ENCODE data around the gene DNMBP.
"Not testable (repeated sequence)": the region's sequence is repeated elsewhere in the genome, so short reads cannot be mapped to it uniquely, and the experiment has no call there.

Gene DNMBP

DNA sequence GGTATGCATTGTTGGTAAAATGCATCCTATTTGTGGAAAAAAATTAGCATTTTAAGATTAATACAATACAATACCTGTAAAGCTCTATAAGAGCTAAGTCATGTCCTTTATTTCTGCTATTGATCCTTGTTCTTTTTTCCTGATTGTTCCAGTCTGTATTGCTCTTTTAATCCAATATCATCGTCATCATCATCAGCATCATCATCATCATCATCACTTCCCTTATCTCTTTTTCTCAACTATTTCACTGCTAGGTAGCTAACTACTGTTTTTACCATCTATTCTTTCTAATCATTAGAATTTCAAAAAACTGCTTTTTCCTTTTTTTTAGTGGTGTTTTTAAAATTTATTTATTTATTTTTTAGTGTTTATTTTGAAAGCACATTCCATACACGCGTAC lies 156.1 kb downstream of the DNMBP start:
- no peak for DNase-seq

DNA sequence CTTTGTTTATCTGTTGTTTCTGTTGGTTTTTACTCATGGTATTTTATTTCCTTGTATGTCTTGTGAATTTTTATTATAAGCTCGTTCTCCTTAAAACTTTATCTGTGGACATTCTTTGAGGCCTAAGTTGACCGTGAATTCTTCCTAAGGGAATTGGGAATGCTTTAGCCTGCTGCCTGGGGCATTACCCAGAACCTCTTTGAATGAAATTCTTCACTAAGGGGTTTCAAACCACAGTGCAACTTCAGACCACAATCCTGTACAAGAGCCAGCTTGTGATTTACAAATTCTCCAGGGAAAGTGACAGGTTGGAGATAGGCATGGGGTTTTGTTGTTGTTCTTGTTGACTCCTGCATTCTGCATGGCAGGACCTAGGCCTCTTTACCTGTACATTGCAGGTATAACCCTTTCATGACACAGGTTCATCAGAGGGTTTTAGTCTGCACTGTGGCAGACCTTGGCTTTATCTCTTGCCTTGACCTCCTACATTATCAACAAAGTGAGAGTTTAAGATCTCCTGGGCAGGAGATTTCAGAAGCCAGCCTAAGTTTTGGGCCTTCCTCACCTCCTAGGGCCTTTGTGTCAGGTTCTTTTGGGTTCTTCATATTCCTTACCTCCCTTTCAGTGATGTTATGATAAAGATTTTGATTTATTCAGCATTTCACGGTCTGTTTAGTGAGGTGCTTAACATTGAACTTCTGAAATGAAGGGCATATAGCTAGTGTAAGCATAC lies 157.1 kb downstream of the DNMBP start:
- DNase-seq, result no peak

DNA sequence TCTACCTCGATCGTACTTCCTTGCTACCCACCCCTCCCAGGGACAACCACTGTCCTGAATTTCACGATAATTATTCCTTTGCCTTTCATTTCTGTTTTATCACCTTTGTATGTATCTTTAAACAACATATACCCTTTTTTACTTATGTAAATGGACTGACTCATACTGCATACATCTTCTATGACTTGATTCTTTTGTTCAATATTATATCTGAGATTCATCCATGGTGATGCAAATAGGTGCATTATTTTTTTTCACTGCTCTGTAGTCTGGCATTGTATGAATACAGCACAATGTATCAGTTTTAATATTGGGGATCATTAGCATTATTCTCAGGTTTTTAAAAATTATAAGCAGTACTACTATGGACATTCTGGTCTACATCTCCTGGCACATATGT lies 157.9 kb downstream of the DNMBP start:
- no peak for DNase-seq

DNA sequence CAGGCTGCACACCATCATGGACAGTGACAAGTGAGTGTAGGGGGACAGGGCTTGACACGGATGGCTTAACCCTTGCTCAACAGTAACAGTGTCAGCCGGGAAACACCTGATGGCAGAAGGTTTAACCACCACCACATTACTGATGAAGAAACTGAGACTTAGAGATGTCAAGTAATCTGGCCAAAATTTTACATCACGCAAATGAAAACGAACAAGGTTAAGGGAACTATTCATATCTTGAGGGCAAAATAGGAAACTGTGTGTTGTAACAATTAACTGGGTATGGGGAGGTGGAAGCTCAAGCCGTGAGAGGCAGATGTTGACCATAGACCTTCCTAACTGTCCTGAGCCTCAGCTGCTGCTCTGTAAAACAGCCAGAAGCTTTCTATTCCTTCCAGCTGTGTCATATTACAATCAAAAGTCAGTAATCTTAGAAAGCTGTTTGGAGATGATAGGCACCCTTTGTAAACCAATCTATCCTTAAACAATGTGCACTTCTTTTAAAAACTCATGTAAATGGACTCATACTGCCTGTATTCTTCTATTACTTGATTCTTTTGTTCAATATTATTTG lies 158.9 kb downstream of the DNMBP start:
- DNase-seq, result no peak

GRCh38 chr10:99850021-99850766 lies 159.6 kb downstream of the DNMBP start:
- DNase-seq, result no peak

GRCh38 chr10:99849536-99849935 lies 160.2 kb downstream of the DNMBP start:
- DNase-seq, result no peak

DNA sequence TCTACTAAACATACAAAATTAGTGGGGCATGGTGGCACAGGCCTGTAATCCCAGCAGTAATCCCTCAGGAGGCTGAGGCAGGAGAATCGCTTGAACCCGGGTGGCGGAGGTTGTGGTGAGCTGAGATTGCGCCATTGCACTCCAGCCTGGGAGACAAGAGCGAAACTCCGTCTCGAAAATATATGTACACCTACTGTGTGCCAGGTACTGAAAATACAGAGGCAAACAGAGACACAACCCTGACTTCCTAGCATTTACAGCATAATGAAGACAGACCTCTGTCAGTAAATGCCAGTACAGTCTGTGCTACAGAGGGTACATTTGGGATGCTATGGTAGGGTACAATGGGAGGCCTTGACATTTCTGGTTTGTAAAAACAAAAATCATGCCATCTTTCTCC lies 160.7 kb downstream of the DNMBP start:
- DNase-seq, result no peak

DNA sequence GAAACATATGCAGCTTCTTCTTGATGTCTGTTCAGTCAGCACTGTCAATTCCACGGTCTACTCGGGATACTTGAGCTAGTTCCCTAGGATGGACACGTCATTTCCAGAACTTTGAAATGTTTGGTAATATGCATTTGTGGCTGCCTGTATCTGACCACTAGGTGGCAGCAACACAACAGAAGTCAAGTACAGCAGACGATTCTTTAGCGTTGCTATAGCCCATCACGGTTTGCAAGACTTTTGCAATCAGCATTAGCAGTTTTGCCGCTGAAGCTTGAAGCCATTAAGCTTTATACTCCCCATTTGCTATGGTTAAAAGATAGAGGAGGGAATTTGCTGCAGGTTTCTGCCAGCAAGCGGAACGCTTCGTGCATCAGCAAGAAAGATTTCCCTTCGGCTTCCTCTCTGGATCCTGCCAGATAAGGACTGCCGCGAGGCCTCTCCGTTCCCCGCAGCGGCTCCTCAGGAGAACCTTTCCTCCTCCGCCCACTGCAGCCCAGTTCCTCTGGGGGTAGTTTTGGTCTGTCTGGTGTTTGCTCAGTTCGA lies 163.8 kb downstream of the DNMBP start:
- peak; percentile 62 for DNase-seq

GRCh38 chr10:99844433-99844955 lies 165.3 kb downstream of the DNMBP start:
- DNase-seq, result no peak

- DNase-seq, result no peak
Measured at GRCh38 chr10:99843310-99843709, 166.4 kb downstream of the DNMBP start.

GRCh38 chr10:99841746-99842145 lies 168.0 kb downstream of the DNMBP start:
- no peak for DNase-seq

DNA sequence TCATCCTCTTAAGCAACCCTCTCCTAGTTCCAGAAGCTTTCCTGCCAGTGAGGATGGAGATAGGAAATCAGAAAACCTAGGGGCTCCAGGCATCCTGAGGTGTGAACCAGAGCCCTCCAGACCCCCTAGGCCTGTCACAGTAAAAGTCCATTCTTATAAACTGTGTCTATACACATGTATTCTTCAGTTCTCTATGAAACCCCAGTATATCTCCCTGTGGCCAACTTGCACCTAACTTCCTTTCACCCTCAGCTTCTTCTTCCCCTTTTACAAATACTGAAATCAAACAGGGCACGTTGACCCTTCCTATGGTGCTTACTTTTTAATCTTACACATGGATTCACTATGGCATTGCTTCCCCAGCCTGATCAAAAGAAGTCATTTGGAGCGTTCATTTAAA lies 168.9 kb downstream of the DNMBP start:
- not testable (repeated sequence) for DNase-seq

- no peak for DNase-seq
Measured at GRCh38 chr10:99836711-99837110, 173.0 kb downstream of the DNMBP start.

- no peak for DNase-seq
Measured at GRCh38 chr10:99835947-99836346, 173.8 kb downstream of the DNMBP start.

DNA sequence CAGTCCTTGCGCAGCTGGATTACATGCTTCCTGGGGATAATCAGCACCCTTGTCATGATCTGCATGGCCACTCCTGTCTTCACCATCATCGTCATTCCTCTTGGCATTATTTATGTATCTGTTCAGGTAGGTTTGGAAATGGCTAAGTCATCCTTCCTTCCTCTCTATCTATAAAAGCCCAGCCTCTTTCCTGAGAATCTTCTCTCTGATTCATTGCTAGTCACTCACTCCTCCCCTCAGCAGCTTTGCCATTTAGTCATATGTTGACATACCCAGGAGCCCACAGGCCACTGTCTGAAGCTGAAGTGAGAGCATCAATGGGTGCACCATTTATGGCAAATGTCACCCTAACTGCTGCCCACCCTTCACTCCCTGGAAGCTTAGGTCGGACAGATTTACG lies 175.3 kb downstream of the DNMBP start:
- DNase-seq, result no peak

DNA sequence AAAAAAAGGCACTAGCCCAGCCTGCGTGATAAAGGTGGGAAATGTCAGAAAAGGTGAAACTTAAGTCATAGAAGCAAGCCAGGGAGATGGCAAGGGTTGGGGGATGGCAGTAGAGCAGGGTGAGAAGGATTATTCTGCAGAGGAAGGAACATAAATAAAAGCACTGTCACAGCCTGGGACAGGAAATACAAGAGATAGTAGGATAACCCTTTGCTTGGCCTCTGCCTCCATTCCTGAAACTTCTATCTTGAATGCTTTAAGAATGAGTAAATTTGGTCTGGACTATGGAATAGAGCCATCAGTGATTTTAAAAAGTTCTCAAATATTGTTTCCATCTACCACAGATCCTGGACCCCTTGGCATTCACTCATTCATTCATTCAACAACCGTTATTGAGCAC lies 177.3 kb downstream of the DNMBP start:
- no peak for DNase-seq

DNA sequence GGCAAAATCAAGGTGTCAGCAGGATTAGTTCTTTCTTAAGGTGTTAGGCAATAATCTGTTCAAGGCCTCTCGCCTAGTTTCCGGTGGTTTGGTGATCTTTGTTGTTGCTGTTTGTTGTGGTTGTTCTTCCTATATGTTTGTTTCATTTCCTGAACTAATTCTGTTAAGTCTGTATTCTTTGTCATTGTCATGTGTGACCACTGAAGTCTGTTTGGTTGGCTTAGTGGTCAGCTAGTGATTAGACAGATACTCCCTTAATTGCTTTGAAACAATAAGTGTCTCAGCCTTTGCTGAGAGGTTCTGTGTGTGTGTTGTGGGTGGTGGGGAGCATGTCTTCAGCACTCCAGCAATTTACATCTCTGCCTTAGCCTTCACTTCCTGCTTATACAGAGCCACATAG lies 181.3 kb downstream of the DNMBP start:
- DNase-seq, result no peak

DNA sequence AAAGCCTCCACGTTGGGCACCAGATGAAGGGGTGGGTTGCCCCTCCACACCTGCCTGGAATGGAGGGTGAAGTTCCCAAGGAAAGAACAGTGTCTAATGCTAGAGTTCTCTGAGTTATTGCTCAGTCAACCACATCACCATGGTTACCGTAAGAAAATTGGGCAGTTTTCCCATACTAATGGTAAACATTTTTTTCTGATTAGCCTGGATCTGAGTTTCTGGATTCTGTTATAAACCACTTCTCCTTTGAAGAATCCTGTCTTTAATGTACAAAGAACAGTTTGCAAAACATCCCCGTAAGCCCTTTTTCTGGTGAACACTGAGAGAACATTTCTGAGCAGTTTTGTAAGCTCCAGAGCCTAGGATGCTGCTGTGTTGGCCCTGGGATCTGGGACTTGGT lies 181.8 kb downstream of the DNMBP start:
- DNase-seq, result no peak
